Measurements from ENCODE around the gene IGF1. TPM values are rescaled to one million over a fixed set of nuclear protein-coding genes. Genes with fewer than 3 reads are reported as not detected.

Gene IGF1
- total and polyA plus RNA-seq, 9 of the 15 experiments (the other 6 are each of a cell fraction or from before 2014, with no cell fraction given) = 3.7 to 13.9 (median 4.5) TPM

- no peak for TF ChIP-seq PBX2 (CRISPR knock-in tag; IDR thresholded peaks at IDR 0.05; ENCODE audit: low read depth)
- TF ChIP-seq PBX2 (tag; conservative IDR thresholded peaks at IDR 0.05; ENCODE audit: low read depth) = no peak
- TF ChIP-seq HDAC1 (IDR thresholded peaks at IDR 0.05) = no peak
- peak; percentile 59 for TF ChIP-seq EGR1 (conservative IDR thresholded peaks at IDR 0.05)
- TF ChIP-seq ZNF398 (CRISPR knock-in tag; IDR thresholded peaks at IDR 0.05) = no peak
- TF ChIP-seq EWSR1 (IDR thresholded peaks at IDR 0.05; ENCODE audit: borderline replicate concordance, low read depth, partially characterized antibody) = no peak
- TF ChIP-seq C11orf30 (IDR thresholded peaks at IDR 0.05; ENCODE audit: low read depth) = peak; percentile 96
- TF ChIP-seq ZNF707 (CRISPR knock-in tag; conservative IDR thresholded peaks at IDR 0.05) = no peak
- TF ChIP-seq MAFK (IDR thresholded peaks at IDR 0.05; ENCODE audit: low read length) = peak; percentile 84
- TF ChIP-seq STAT5B (CRISPR knock-in tag; IDR thresholded peaks at IDR 0.05) = no peak
- no peak for TF ChIP-seq NEUROD1 (IDR thresholded peaks at IDR 0.05; ENCODE audit: borderline replicate concordance, low read depth, low read length, partially characterized antibody)
- peak; percentile 95 for TF ChIP-seq MAFG (tag; conservative IDR thresholded peaks at IDR 0.05)
- peak; percentile 13; the same call in 1 of the 2 replicates for TF ChIP-seq L3MBTL2 (IDR thresholded peaks at IDR 0.05)
- TF ChIP-seq IRF2 (CRISPR knock-in tag; IDR thresholded peaks at IDR 0.05) = no peak
- no peak for TF ChIP-seq NR4A1 (CRISPR knock-in tag; IDR thresholded peaks at IDR 0.05)
- no peak for TF ChIP-seq NR4A1 (tag; IDR thresholded peaks at IDR 0.05)
- TF ChIP-seq GATAD2A (IDR thresholded peaks at IDR 0.05) = no peak
- no peak for TF ChIP-seq ZNF277 (CRISPR knock-in tag; IDR thresholded peaks at IDR 0.05; ENCODE audit: borderline replicate concordance)
- peak; percentile 47; the same call in 1 of the 2 replicates for TF ChIP-seq PTTG1 (tag; IDR thresholded peaks at IDR 0.05; ENCODE audit: low read depth)
- peak; percentile 17; the same call in 1 of the 2 replicates for TF ChIP-seq CBFA2T2 (conservative IDR thresholded peaks at IDR 0.05)
- no peak for TF ChIP-seq NKRF (IDR thresholded peaks at IDR 0.05; ENCODE audit: borderline replicate concordance)
- no peak for TF ChIP-seq CCAR2 (IDR thresholded peaks at IDR 0.05; ENCODE audit: low read depth, low read length)
Measured at GRCh38 chr12:102376181-102376747, 104.1 kb downstream of the IGF1 start (continued).

Measured in K562 (cell line).